Hematopoietic multipotent progenitor cell treated with erythropoietin and hydrocortisone succinate and interleukin-3 and kit ligand, for 8 days (in vitro differentiated cells): ENCODE results near the gene LGI1.

Experiments
- DNase-seq: peaks from one replicate; pipeline ENCODE4 v3.0.0-alpha.2; 2015

The LGI1 gene

DNA sequence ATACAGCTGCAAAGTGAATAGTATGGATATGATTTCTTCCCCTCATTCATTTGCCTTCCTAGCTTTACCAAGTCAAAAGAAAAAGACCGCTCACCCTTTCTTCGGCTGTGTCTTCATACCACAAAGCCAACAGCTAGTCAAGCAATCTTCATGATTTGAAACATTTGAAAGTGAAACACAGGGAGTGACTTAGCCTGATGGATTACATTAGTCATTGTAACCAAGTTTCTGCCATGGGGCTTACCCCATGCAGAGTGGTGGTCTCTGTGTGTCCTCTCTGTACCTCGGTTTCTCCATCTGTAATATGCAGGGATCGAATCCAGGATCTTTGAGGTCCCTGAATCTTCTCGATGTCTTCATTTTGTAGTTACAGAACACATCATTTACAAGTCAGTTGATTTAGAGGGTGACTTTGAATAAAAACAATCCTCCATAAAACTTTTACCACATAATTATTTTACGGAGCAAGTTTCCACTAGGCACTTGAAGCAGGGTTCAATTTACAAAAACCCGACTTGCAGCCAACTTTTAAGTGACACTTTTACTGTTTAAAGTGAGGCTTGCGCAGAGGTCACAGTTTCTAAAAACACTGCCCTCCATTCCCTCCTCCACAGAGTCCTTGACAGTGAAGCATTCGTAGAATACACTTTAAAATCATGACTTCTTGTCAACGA is 2.2 kb upstream of the LGI1 start:
- no peak for DNase-seq

DNA sequence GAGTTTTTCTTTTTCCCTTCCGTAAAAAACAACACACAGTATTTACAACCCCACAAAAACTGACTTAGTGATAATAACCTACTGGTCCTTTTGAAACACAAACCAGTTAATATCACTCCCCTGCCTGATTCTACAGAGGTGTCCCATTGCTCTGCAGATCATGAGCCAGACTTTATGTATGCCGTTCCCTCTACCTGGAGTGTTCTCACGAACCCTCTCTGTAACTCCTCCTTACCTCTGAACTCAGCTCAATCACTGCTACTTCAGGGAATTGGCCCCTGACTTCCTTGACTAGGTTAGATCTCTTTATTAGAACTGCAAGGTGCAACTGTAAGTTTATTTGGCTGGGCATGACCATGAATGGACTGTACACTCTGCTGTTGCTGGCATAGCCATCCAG is 1.6 kb upstream of the LGI1 start:
- no peak for DNase-seq

DNA sequence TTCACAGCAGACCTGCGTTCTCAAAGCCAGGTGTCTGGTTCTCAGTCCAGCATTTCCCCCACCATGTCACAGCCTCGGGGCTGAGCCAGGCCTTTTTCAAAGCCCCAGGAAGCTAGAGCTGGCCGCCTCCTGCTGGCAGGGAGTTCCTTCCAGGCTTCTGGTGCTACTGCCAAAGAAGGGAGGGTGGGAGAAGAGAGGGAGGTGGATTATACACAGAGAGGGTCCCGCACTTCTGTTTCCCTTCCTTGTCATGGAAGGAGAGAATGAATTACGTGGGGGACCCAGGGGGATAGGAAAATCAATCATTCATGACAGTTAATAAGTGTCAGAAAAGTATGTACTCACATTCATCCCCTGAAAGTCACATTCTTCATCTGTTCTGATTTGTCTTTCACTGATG is 600 bp upstream of the LGI1 start:
- DNase-seq, result no peak

DNA sequence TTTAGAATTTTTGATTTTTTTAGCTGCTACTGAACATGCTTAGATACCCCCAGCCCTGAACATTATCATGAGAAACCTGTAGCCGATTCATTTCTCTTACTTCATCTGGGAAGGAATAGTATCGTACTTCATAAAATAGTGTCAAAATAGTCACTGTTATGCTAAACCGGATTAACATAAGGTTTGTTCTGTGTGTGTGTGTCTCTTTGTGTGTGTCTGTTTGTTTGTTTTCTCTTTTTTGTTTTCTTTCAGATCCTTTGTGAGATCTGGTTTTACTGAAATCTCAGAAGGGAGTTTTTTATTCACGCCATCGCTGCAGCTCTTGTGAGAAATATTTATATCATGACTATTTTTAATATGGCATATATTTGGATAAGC is 761 bp downstream of the LGI1 start:
- no peak for DNase-seq

DNA sequence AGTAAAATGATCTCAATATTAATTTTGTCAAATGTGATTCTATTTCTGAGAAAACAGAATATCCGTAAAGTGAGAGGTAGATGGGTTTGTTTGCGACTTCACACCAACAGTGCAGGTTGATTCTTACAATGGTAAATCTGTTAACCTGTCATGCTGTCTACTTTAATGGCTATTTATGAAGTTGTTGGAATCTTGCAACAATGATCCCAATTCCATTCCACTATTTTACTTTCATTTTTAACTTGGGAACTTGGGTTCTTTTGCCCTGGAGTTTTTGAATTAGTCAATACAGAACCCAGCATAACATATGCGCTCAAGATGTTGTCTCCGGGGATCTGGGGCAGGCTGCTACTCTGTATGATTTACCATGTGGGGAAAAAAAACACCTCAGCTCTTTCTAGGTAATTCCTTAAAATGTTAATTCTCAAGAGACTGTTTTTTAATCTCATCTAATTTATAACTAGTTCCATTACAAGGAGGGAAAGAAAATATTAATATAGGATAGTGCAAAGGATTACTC is 1.2 kb downstream of the LGI1 start:
- no peak for DNase-seq

DNA sequence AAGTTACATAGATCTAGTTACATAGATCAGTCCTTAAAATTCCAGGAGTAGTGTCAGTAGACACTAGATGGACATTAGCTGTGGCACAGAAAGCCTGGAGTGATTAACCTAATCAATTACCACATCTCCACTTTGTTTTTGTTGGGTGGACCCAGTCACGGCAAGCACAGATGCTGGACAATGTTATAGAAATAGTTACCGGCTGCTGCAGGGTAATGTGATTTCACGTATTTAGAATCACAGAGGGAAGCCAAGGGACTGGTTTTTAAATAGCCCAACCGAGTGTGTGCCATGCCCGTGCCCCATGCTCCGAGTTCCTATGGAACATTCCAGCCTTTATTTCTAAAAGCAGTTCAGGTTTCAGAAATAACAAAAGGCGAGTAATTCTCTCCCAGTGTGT is 2.8 kb downstream of the LGI1 start:
- DNase-seq, result no peak

DNA sequence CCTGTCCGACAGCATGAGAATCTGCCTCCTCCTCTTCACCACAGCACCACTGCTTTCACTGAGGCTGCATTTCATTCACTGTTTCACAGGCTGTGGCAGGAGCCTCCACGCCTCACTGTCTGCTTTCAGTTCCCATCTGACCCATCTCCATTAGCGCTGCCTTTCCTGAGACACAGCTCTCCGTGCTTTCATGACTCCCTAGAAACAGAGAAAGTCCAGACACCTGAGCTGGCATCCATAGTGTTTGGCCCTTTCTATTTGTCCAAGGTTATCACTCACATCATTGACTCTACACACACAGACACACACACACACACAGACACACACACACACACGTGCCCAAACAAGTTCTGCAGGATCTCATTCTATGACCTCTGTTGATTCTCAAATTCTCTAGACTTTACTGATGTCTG is 5.2 kb downstream of the LGI1 start:
- no peak for DNase-seq

DNA sequence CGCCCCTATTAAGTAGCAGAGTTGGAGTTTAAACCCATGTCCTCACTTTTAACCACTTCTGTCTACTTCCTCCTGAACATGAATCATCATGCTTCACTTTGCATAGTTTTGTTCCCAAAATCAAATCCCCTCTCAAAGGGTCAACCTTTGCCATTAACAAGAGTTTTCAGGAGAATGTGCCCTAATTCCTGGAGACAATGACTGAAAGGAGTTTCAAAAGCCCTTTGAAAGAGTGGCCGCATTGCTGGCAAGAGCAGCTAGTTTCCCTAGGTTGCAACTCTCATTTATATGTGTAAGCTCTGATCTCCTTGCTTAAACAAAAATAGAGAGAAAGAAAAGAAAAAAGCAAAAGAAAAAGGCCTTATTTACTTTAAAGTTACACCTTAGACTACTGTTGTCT is 9.2 kb downstream of the LGI1 start:
- DNase-seq, result no peak

DNA sequence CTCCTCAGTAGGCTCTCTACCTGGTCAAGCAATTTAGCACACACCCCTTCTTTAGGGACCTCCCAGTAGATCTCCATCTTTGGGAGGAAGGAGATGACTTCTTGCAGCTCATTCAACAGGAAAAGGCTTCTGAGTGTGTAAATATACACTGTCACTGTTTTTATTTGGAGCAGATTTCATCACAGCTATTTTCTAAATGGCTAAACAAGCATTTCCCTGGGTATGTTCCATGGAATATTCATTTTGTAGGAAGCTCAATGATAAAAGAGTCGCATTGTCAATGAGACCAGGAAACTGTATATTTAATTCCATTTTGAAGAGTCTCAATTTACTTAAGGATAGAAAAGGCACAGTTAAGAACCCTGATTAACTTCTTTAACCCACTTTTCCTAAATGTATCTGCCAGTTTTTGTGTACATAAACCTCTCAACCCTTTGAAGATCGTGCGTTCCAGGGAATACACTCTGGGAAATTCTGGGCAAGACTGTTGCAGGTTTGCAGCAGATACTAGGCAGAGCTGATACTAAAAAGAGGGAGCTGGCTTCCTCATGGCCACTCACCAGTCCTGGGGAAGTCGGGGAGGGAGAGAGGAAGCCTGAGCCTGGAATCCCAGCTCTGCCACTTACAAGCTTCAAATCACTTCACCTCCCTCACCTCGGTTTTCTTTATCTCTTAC is 10.1 kb downstream of the LGI1 start:
- DNase-seq, result no peak

DNA sequence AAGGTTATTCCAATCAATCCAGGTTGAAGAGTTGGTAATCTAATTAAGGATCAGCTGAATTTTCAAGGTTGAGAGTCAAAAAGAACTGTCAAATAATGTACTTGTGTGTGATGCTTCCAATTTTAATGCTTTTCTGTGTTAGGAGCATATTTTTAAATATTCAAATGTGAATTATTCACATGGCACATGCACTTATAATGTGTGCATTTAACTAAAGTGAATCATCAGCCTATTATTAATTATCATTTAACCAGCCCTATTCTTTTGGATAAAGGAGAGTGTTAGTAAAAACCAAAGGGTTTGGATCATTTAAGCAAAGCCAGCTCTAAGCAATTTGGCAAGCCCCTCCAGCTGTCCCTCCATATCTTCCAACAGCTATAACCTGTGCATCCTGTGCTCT is 11.2 kb downstream of the LGI1 start:
- DNase-seq, result no peak

DNA sequence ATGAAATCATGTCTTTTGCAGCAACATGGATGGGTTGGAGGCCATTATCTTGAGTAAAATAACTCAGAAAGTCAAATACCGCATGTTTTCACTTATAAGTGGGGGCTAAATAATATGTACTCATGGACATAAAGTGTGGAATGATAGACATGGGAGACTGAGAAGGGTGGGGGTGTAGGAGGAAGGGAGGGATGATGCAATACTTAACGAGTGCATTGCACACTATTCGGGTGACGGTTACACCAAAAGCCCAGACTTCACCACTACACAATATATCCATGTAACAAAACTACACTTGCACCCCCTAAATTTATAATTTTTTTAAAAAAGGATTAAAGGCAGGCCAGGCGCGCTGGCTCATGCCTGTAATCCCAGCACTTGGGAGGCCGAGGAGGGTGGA is 13.6 kb downstream of the LGI1 start:
- no peak for DNase-seq

DNA sequence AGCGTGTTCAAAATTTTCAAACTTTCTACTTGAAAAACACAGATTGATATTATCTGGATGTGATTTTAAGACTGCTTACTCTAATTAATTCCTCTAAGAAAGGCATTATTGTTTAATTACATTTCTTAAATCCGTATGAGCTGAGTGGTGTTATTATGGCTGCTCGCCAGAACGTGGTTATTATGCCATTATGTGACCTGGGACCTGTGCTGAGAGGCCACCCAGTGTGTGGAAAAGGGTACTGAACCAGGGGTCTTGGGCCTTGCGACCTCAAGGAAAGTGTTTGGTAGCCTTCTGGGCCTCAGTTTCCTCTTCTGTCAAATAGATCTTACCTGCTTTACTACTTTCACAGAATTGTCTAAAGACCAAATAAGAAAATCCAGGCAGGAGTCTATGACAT is 15.4 kb downstream of the LGI1 start:
- DNase-seq, result no peak

DNA sequence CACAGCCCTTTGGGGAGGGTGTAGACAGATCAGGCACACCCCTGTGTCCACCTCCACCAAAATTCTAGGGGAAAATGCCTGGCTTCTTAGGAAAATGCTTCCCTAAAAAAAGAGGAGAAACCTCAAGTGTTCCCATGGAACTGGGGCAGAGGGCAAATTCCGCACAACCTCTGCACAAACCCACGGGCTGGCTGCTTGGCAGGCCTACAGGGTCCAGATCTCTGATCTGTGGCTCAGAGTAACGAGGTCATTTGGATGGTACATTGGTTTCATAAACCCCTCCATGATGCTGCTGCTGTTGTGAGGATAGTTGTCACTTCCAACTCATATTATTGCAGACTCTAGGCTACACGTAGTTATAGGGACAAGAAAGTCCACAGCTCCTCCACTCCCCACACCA is 16.0 kb downstream of the LGI1 start:
- DNase-seq, result no peak

DNA sequence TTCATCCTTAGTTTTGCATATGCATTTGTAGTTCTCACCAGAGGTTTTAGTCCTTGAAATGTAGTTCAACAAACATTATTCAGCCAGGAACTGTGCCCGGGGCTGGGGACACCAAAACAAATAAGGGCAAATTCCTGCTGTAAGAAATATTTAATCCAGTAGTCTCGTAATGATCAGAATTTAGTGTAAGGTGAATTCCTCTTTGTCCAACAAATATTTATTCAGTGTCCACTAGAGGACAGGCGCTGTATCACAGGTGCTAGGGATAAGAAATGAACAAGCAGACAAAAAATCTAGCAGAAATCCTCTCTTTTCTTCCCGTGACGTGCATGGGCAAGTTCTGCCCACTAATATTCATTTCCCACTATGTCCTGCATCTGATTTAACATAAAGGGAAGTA is 17.6 kb downstream of the LGI1 start:
- no peak for DNase-seq

DNA sequence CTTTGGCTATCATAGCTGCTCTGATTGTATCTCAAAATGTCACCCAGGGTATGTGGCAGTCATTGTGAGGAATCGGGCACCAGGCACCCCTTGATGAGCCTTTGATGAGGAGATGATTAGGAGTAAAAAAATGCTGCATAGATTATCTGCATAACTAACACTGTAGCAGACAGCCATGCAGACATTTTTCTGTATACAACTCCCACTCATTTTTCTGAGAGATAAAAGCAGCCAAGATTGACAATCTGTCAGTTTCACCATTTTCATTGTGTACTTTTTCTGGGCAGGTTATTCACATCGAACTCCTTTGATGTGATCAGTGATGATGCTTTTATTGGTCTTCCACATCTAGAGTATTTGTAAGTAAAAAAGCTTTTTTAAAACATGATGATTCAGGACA is 19.4 kb downstream of the LGI1 start:
- DNase-seq, result no peak

DNA sequence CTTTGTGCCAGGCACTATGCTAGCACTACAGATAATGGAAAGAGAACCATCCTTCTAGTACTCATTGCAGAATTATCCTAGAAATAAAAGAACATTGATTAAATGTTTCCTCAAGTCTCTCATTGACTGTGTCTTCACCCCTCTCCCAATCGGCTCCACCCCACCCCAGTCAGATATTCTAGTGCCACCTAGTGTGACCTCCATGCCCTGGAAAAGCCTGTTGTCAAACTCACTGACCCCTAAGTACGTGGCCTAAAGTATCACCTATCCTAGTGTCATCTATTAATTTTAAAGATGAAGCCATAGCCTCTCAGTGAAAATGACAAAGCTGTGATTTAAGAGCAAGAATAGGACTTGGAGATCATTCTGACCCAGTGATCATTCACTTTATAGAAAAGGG is 26.3 kb downstream of the LGI1 start:
- DNase-seq, result no peak

DNA sequence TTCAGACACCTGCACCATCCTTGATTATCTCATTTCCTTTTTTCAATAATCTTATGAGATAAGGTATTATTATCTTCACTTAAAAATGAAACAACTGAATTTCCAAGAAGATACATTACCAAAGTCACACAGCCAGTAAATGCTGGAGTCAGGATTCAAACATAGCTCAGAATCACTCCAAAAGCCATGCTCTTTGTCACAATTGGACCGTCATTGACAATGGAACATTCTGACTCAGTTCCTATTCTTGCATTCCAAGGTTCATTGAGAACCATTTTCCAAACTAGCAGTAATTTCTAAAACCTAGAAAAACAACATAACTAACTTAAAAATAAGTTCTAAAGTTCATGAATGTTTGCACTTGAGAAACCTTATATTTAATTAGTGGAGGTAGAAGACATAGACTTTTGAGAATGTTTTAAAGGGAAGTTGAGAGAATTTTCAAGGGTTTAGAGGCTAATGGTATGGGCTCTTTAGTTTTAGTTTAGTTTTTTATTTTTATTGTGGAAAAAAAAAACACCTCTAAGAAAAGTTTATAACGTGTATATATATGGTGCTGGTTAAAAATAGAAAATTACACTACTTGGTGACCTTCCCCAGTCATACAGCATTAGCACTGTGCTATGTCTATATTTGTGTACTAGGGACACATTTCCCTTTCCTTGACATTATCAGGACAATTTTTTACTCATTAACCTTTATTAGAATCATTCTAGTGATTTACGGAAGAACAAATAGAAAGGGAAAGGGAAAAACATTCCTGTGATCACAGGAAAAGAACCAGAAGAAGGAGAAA is 30.9 kb downstream of the LGI1 start:
- no peak for DNase-seq

DNA sequence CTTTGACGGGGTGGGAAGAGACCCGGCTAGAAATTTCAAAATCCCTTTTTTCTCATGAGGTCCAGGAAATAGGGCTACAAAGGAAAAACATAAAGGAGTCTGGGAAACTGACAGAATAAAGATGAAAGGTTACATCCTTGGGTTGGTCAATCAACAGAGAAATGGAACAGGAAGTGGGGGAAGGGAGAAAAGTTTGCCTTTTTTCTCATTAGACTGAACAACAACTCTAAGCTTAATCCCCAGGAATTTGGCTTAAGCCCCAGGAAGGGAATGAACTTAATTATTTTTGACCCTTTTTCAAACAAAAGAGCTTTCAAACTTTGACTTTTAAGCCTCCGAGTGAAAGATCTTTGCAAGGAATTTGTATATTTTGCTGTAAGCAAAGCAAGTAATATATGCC is 32.7 kb downstream of the LGI1 start:
- no peak for DNase-seq

DNA sequence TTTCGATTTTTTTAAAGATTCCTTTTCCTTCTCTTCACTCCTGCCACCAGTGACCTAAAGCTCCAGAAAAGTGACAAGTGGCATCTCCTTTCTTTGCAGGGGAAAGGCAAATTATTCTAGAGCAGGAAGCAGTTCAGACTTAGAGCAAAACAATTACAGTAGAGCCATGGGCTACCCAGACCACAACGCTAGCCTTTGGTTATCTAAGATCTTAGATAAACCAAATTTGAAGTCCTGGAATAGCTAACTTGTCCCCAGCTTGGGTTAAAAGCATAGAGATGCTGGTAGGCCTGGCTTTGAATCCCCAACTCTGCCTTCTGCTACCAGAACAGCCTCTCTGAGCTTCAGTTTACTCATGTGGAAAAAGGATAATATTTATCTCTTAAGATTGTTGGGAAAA is 38.4 kb downstream of the LGI1 start:
- DNase-seq, result no peak

DNA sequence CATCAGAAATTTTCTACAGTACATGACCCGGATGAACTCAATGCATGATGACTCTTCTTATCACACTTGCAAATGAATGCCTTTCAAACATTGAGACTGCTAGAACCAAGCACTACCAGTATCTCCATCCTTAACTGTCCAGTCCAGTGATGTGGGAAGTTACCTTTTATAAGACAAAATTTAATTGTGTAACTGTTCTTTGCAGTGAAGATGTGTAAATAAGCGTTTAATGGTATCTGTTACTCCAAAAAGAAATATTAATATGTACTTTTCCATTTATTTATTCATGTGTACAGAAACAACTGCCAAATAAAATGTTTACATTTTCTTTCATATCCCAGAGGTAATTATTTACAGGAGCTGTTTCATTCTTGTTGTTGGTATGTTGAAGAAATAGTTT is 40.1 kb downstream of the LGI1 start:
- no peak for DNase-seq

DNA sequence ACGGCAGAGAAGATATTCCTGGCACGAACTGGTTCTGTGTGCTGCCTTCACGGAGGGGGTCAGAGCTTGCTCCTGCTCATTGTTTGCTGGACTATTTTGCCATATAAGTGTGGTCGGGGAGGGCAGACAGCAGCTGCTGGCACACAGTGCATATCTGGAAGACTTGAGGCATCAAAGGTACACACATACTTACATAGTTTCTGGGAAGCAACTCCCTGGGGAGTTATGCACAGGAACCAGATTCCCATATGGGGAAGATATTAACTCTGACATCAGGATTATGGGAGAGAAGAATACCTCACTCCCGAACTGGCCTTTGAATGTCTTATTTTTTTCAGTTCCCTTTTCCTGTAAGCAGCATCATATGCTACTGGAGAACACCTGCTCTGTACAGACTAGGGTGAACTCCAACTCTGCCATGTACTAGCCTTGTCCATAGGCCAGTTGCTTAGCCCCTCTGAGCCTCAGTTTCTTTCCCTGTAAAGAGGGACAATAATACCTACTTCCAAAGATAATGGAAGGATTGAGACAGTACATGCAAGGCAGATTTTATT is 41.5 kb downstream of the LGI1 start:
- DNase-seq, result no peak

DNA sequence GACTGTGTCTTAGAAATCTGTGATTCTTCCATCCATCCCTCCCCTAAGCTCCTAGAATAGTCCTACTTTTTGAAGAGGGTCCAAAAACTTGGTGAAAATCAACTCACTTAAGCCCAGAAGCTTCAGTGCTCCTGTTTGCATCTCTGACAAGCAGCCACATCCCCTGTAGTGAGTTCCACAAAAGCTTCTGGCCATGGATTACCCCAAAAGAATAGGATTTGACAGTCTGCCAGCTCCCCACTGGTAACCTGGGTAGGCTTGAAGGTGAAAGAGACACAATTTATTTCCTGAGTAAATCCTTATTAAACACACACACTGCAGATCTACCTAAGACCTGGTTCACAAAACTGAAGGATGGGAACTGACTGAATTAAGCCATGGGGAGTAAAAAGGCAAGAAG is 46.5 kb downstream of the LGI1 start:
- no peak for DNase-seq

DNA sequence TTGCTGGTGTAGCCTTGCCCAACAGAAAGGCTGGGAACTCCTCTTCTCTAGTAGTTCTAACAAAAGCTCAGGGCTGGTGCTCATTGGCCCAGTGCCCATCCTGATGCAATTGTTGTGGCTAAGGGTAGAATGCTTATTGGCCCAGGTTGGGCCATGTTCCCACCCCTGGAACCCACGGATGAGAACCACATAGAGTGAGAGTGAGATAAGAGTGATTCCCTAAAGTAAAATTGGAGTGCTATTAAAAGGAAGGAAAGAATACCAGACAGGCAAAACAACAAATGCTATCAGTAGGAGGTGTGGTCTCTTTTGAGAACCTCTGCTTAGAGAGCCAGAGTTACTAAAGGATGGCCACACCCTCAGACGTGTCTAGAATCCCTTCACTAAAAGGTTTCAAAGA is 49.2 kb downstream of the LGI1 start:
- peak; percentile 32 for DNase-seq

DNA sequence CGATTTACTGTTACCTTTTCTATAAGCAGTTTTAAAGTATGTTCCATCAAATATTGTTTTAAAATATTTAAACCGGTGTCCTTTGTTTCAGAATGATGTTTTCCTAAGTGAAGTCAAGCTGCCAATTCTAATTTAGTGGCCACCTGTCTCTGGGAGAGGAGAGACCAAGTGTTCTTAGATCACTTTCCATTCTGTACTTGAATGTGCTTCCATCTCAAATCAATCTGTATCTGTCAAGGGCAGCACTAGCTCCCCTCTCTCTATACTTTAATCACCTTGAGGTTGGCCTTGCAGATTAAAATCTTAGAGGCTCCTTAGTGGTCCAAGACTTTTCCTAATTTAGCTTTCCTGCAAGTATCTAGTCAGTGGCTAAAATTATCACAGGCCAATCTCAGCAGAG is 49.6 kb downstream of the LGI1 start:
- DNase-seq, result no peak
